Measurements from ENCODE around the gene CNOT1. TPM values are rescaled to one million over a fixed set of nuclear protein-coding genes. Genes with fewer than 3 reads are reported as not detected.
A peak's percentile ranks its signal among the peaks of the same experiment; 100 is the strongest.

CNOT1 gene
- total and polyA plus RNA-seq, 10 of the 15 experiments (the other 5 are each of a cell fraction or from before 2014, with no cell fraction given), result 101 to 246 (median 175) TPM

DNA sequence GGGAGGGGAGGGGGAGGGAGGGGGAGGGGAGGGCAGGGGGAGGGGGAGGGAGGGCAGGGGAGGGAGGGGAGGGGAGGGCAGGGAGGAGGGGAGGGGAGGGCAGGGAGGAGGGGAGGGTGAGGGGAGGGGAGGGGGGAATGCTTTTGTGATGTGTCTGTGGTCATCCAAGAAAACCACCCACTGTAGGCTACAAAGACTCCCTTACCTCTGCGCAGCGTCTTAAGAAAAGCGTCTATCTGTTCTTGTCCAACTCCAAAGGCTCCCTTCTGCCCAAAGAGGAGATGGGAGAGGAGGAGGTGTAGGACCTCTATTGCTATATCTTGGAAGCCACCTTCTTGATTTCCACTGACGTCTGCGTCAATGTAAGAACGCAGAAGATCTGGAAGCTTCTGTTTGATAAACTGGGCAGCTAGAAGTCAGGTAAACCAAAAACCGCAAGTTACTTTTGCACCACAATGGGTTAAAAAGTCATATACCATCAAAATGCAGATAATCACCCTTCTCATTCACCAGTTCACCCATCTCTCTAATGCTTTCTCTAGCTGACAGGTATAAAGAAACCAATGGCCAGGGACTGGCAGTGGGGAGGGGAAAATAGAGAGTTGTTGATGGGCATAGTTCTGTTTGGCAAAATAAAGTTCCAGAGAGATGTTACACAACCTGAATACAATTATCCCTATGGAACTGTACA lies 43.1 kb downstream of the CNOT1 start:
- Histone ChIP-seq H3K9ac (ENCODE audit: control insufficient read depth, insufficient read depth, low read length) (no peak overlapping the region), H3K4me2 (ENCODE audit: control insufficient read depth, insufficient read depth) (no peak overlapping the region), H4K20me1 (ENCODE audit: control insufficient read depth, insufficient read depth) (no peaks in the 10 kb centered on the region), H3K79me2 (ENCODE audit: control insufficient read depth, insufficient read depth, low read length) (no peaks in the 10 kb centered on the region; the same call in 1 of the 2 replicates), H3K9me3 (replicated peaks; ENCODE audit: control insufficient read depth, insufficient read depth, low read length) (no peaks in the 10 kb centered on the region), H3K4me3 (no peak overlapping the region), H3K27ac (ENCODE audit: control insufficient read depth, insufficient read depth) (no peak overlapping the region), H3K27me3 (replicated peaks in 1 of 2; ENCODE audit: control insufficient read depth in 2 of 2, insufficient read depth in 2 of 2, low read length in 1 of 2) (no peaks in the 10 kb centered on the region), H3K36me3 (ENCODE audit: control insufficient read depth in 2 of 2, insufficient read depth in 2 of 2, low read length in 1 of 2) (peaks cover 9 to 59% of the 10 kb centered on the region in 2 experiments), H3K4me1 (ENCODE audit: control insufficient read depth, insufficient read depth, low read length) (no peaks in the 10 kb centered on the region), H2AFZ (ENCODE audit: control insufficient read depth, low read depth, low read length) (no peak overlapping the region)
- BruUV-seq (replicated peaks), result no TSS peak
- POLR2A ChIA-PET, result no interaction called here
- intact Hi-C loops (cut with micrococcal nuclease; ENCODE audit: unreplicated experiment) (no loop called here), in situ Hi-C loops (cut with MboI) (no loop called here)
- FAIRE-seq (no peak), ATAC-seq (no peak), DNase-seq (ENCODE audit: low read depth, low spot score) (no peak)
- WGBS (ENCODE audit: insufficient coverage, insufficient replicate concordance, low lambda C conversion rate, missing lambda C conversion rate), result 97% methylated on average over 7 of the region's 7 CpGs
- SMC1A ChIA-PET (ENCODE audit: uncharacterized antibody, unreplicated experiment), result no interaction called here
- no peak for TF ChIP-seq MXI1 (IDR thresholded peaks at IDR 0.05; ENCODE audit: low read depth, low read length)
- CTCF ChIA-PET, result no interaction called here
- RAD21 ChIA-PET (ENCODE audit: unreplicated experiment), result no interaction called here

DNA sequence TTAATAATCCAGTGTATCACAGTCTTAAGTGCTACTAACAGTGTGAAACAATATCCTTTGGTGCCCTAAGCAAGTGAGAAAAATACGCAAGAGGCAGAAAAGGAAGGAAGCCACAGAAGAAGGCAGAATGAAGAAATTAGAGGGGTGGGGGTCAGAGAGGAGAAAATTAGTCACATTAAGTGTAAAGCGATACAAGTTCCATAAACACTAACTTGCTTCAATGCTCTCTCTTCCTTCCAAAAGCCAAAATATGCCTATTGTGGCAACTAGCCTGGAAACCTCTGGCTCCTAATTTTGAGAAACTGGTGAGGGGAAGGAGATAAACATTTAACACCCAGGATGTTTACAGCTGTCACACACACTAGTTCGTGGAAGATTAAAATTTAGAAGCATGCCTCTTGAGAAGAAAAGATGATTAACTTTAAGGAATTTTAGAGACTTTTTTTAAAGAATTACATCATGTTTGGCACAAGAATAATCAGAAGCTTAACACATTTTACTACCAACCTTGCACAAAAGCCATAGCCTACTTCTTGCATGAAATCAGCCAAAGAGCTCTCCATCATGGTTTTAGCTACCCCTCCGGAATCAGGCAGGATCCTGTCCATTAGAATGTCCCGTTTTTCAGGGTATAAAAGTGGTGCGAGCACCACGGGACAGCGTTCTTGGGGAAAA lies 44.7 kb downstream of the CNOT1 start:
- no peak overlapping the region for H3K27ac ChIP-seq (ENCODE audit: control insufficient read depth, insufficient read depth)
- H3K9me3 ChIP-seq (replicated peaks; ENCODE audit: control insufficient read depth, insufficient read depth, low read length), result no peaks in the 10 kb centered on the region
- FAIRE-seq, result peak; percentile 54
- H3K36me3 ChIP-seq (ENCODE audit: control insufficient read depth in 2 of 2, insufficient read depth in 2 of 2, low read length in 1 of 2), result peaks cover 9 to 58% of the 10 kb centered on the region in 2 experiments
- CTCF ChIA-PET, result no interaction called here
- POLR2A ChIA-PET, result interaction anchor here (0.6 kb wide), 1 partner anchor 12 kb away, joined by 3 read pairs; no protein-coding TSS in a partner anchor
- ATAC-seq, result no peak
- no peak overlapping the region for H3K4me3 ChIP-seq
- H4K20me1 ChIP-seq (ENCODE audit: control insufficient read depth, insufficient read depth), result no peaks in the 10 kb centered on the region
- 99% methylated on average over 8 of the region's 8 CpGs for WGBS (ENCODE audit: insufficient coverage, insufficient replicate concordance, low lambda C conversion rate, missing lambda C conversion rate)
- H3K27me3 ChIP-seq (replicated peaks in 1 of 2; ENCODE audit: control insufficient read depth in 2 of 2, insufficient read depth in 2 of 2, low read length in 1 of 2), result no peaks in the 10 kb centered on the region
- intact Hi-C loops (cut with micrococcal nuclease; ENCODE audit: unreplicated experiment) (no loop called here), in situ Hi-C loops (cut with MboI) (no loop called here)
- TSS peak; percentile 56 for BruUV-seq (replicated peaks)
- no peak overlapping the region for H3K9ac ChIP-seq (ENCODE audit: control insufficient read depth, insufficient read depth, low read length)
- SMC1A ChIA-PET (ENCODE audit: uncharacterized antibody, unreplicated experiment), result no interaction called here
- no peak overlapping the region for H2AFZ ChIP-seq (ENCODE audit: control insufficient read depth, low read depth, low read length)
- RAD21 ChIA-PET (ENCODE audit: unreplicated experiment), result no interaction called here
- no peaks in the 10 kb centered on the region for H3K79me2 ChIP-seq (ENCODE audit: control insufficient read depth, insufficient read depth, low read length)
- no peak for DNase-seq (ENCODE audit: low read depth, low spot score)
- no peaks in the 10 kb centered on the region for H3K4me1 ChIP-seq (ENCODE audit: control insufficient read depth, insufficient read depth, low read length)
- H3K4me2 ChIP-seq (ENCODE audit: control insufficient read depth, insufficient read depth), result no peak overlapping the region
- TF ChIP-seq MYC (IDR thresholded peaks at IDR 0.05; ENCODE audit: insufficient read depth, insufficient read length, insufficient replicate concordance, low read length, severe bottlenecking), result no peak
- TF ChIP-seq, protein P1, sequence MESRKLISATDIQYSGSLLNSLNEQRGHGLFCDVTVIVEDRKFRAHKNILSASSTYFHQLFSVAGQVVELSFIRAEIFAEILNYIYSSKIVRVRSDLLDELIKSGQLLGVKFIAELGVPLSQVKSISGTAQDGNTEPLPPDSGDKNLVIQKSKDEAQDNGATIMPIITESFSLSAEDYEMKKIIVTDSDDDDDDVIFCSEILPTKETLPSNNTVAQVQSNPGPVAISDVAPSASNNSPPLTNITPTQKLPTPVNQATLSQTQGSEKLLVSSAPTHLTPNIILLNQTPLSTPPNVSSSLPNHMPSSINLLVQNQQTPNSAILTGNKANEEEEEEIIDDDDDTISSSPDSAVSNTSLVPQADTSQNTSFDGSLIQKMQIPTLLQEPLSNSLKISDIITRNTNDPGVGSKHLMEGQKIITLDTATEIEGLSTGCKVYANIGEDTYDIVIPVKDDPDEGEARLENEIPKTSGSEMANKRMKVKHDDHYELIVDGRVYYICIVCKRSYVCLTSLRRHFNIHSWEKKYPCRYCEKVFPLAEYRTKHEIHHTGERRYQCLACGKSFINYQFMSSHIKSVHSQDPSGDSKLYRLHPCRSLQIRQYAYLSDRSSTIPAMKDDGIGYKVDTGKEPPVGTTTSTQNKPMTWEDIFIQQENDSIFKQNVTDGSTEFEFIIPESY (IDR thresholded peaks at IDR 0.05), result no peak
- TF ChIP-seq ZNF24 (IDR thresholded peaks at IDR 0.05), result no peak
- no peak for TF ChIP-seq MYB (IDR thresholded peaks at IDR 0.05; ENCODE audit: borderline replicate concordance, low read depth, low read length)
- no peak for TF ChIP-seq CEBPB (IDR thresholded peaks at IDR 0.05; ENCODE audit: borderline replicate concordance in 1 of 2, low read depth in 2 of 2, low read length in 2 of 2)
- TF ChIP-seq SMAD5 (IDR thresholded peaks at IDR 0.05; ENCODE audit: low read depth), result no peak
- no peak for TF ChIP-seq HDAC2 (IDR thresholded peaks at IDR 0.05)
- TF ChIP-seq, protein P2, sequence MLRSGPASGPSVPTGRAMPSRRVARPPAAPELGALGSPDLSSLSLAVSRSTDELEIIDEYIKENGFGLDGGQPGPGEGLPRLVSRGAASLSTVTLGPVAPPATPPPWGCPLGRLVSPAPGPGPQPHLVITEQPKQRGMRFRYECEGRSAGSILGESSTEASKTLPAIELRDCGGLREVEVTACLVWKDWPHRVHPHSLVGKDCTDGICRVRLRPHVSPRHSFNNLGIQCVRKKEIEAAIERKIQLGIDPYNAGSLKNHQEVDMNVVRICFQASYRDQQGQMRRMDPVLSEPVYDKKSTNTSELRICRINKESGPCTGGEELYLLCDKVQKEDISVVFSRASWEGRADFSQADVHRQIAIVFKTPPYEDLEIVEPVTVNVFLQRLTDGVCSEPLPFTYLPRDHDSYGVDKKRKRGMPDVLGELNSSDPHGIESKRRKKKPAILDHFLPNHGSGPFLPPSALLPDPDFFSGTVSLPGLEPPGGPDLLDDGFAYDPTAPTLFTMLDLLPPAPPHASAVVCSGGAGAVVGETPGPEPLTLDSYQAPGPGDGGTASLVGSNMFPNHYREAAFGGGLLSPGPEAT (IDR thresholded peaks at IDR 0.05; ENCODE audit: low read depth), result no peak
